ENCODE measurements around the gene ATG7.

The ATG7 gene

DNA sequence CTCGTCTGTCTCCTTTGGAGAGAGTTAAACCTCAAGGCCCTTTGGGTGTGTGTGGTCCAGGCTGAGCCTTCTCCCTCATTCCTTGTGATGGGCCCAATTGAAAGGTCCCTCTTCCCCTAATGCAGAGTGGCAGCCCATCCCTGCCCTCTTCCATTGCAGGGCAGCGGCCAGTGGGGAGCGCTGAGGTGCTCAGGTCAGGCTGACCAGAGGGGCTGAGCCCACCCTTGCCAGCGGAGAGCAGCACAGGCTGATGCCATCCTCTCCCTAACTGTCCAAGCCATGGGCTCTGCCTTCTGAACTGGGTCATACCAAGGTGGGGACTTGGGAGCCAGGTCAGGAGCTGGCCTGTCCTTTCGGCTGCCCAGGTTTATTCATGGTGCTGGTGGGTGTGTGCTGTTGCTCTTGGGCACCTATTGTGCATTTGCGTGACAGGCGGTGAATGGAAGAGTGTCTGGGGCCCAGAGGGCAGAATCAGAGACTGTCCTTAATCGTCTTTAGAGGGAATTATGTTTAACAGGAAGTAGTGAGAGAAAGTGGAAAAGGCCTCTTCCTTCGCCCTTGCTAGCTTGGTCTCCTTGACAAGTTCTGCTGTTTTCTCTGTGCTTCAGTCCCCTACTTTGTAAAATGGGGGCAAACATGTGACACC, 274.6 kb downstream of the ATG7 start:
- Histone ChIP-seq H3K27ac (replicated peaks) (no peak overlapping the region), H3K27me3 (ENCODE audit: insufficient read depth, poor library complexity, severe bottlenecking) (no peaks in the 10 kb centered on the region), H3K4me3 (replicated peaks; ENCODE audit: insufficient read depth, low read length) (no peak overlapping the region)
- DNase-seq (ENCODE audit: low read depth in 1 of 2, low spot score in 1 of 2): no peak
- TF ChIP-seq SPI1 (IDR thresholded peaks at IDR 0.05; ENCODE audit: borderline replicate concordance, low read depth): no peak
- TF ChIP-seq REST (IDR thresholded peaks at IDR 0.05; ENCODE audit: insufficient replicate concordance, low read depth): no peak
- no peak for TF ChIP-seq POLR2AphosphoS5 (IDR thresholded peaks at IDR 0.05; ENCODE audit: low read depth)
- TF ChIP-seq CTCF (IDR thresholded peaks at IDR 0.05; ENCODE audit: insufficient read depth, low read length): no peak
- TF ChIP-seq GABPA (IDR thresholded peaks at IDR 0.05; ENCODE audit: low read depth): no peak

DNA sequence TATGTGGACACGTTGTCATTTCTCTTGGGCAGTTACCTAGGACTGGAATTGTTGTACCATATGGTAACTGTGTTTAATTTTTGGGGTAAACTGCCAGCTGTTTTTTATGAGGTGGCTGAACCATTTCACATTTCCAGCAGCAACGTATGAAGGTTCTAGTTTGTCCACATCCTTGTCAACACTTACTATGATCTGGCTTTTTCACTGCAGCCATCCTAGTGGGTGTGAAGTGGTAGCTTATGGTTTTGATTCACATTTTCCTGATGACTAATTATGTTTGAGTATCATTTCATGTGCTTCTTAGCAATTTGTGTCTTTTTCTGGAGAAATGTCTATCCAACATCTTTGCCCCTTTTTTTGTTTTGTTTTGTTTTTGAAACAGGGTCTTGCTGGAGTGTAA, 275.3 kb downstream of the ATG7 start:
- no peaks in the 10 kb centered on the region for H3K27me3 ChIP-seq (ENCODE audit: insufficient read depth, poor library complexity, severe bottlenecking)
- no peak overlapping the region for H3K27ac ChIP-seq (replicated peaks)
- H3K4me3 ChIP-seq (replicated peaks; ENCODE audit: insufficient read depth, low read length): no peak overlapping the region
- TF ChIP-seq GABPA (IDR thresholded peaks at IDR 0.05; ENCODE audit: low read depth): no peak
- TF ChIP-seq CTCF (IDR thresholded peaks at IDR 0.05; ENCODE audit: insufficient read depth, low read length): no peak
- TF ChIP-seq SPI1 (IDR thresholded peaks at IDR 0.05; ENCODE audit: borderline replicate concordance, low read depth): no peak
- no peak for TF ChIP-seq REST (IDR thresholded peaks at IDR 0.05; ENCODE audit: insufficient replicate concordance, low read depth)
- TF ChIP-seq POLR2AphosphoS5 (IDR thresholded peaks at IDR 0.05; ENCODE audit: low read depth): no peak
- no peak for DNase-seq (ENCODE audit: low read depth in 1 of 2, low spot score in 1 of 2)

DNA sequence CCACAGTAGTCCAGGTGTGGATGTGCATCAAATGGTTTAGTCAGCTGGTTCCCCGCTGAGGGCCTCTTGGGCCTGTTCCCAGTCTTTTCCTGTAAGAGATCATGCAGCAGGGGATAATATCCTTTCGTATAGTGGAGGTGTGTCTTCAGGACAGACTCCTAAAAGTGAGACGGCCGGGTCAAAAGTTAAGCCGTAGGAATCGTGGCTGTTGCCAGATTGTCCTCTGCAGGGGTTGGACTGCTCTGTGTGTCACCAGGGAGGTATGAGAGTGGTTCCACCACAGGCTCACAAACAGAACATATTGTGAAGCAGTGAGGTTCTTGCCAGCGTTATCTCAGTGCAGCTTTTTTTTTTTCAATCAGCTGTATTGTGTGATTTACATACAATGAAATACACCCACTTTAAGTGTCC, 276.5 kb downstream of the ATG7 start:
- Histone ChIP-seq H3K4me3 (replicated peaks; ENCODE audit: insufficient read depth, low read length) (no peak overlapping the region), H3K27ac (replicated peaks) (no peak overlapping the region), H3K27me3 (ENCODE audit: insufficient read depth, poor library complexity, severe bottlenecking) (no peaks in the 10 kb centered on the region)
- TF ChIP-seq GABPA (IDR thresholded peaks at IDR 0.05; ENCODE audit: low read depth) (no peak), CTCF (IDR thresholded peaks at IDR 0.05; ENCODE audit: insufficient read depth, low read length) (no peak), REST (IDR thresholded peaks at IDR 0.05; ENCODE audit: insufficient replicate concordance, low read depth) (no peak), SPI1 (IDR thresholded peaks at IDR 0.05; ENCODE audit: borderline replicate concordance, low read depth) (no peak), POLR2AphosphoS5 (IDR thresholded peaks at IDR 0.05; ENCODE audit: low read depth) (no peak)
- DNase-seq (ENCODE audit: low read depth in 1 of 2, low spot score in 1 of 2): no peak

Data from HL-60 (cell line).